A673 (cell line): ENCODE measurements around the gene SYTL4. TPM values are rescaled to one million over a fixed set of nuclear protein-coding genes. Genes with fewer than 3 reads are reported as not detected.

Source experiments
- BruUV-seq: library from RNA; stranded (reverse); fragments of 400-500 nt; replicated peaks from 2 replicates; lab custom pipeline; 2021; lab: Mats Ljungman, UMichigan
- CTCF ChIA-PET: fragments of 300-600 bp; sonication (Branson Sonifier 250); formaldehyde crosslinking; loops from one replicate; lab custom pipeline; 2022; ENCODE audit warnings: antibody characterized with exemption; lab: Charles Lee
- POLR2A ChIA-PET: fragments of 300-600 bp; sonication (Branson Sonifier 250); formaldehyde crosslinking; loops from one replicate; lab custom pipeline; 2022; ENCODE audit warnings: antibody characterized with exemption; ENCODE audit not compliant: low non-redundant PET; lab: Charles Lee
- DNase-seq: peaks from one replicate; pipeline ENCODE4 v3.0.0-alpha.2; 2015; ENCODE audit warnings: low spot score
- H3K27ac ChIP-seq: fragments of 200-600 bp; sonication (generic); 2 replicates; pipeline ENCODE4 v1.5.1; 2016; ENCODE audit warnings: mixed run types, low read depth, mild to moderate bottlenecking, mixed read lengths, antibody characterized with exemption, low read length; ENCODE audit not compliant: poor library complexity, severe bottlenecking
- H3K27me3 ChIP-seq: fragments of 200-600 bp; sonication (generic); replicated peaks from 2 replicates; pipeline ENCODE4 v1.6.1; 2017; ENCODE audit warnings: mixed run types, low read depth, mild to moderate bottlenecking, mixed read lengths, antibody characterized with exemption, low read length; ENCODE audit not compliant: insufficient read depth, poor library complexity
- H3K36me3 ChIP-seq: fragments of 200-600 bp; sonication (generic); 2 replicates; pipeline ENCODE4 v1.6.1; 2016; ENCODE audit warnings: mixed run types, mild to moderate bottlenecking, mixed read lengths, antibody characterized with exemption, low read length; ENCODE audit not compliant: insufficient read depth, poor library complexity, severe bottlenecking
- H3K4me1 ChIP-seq: fragments of 200-600 bp; sonication (generic); 2 replicates; pipeline ENCODE4 v1.6.1; 2017; ENCODE audit warnings: mixed run types, mild to moderate bottlenecking, mixed read lengths, antibody characterized with exemption, low read length; ENCODE audit not compliant: insufficient read depth, poor library complexity, severe bottlenecking
- H3K4me3 ChIP-seq: fragments of 200-600 bp; sonication (generic); 2 replicates; pipeline ENCODE4 v1.5.1; 2016; ENCODE audit warnings: low read depth, mixed run types, mild to moderate bottlenecking, mixed read lengths, low read length; ENCODE audit not compliant: poor library complexity, severe bottlenecking
- H3K9me3 ChIP-seq: fragments of 200-600 bp; sonication (generic); 2 replicates; pipeline ENCODE4 v1.6.1; 2016; ENCODE audit warnings: mixed run types, low read depth, mild to moderate bottlenecking, mixed read lengths, antibody characterized with exemption, low read length; ENCODE audit not compliant: poor library complexity, severe bottlenecking
- EZH2 ChIP-seq: fragments of 200-600 bp; sonication (generic); IDR thresholded peaks from 2 replicates; pipeline ENCODE4 v1.6.1; 2017; ENCODE audit warnings: borderline replicate concordance, low read depth, mild to moderate bottlenecking, mixed read lengths, antibody characterized with exemption, low read length; ENCODE audit not compliant: poor library complexity, severe bottlenecking
- intact Hi-C: fragments of 100-400 bp; cut with micrococcal nuclease; formaldehyde crosslinking; loops from one replicate; pipeline ENCODE4 v1.10.0; 2022; ENCODE audit not compliant: unreplicated experiment
- total RNA-seq: library from RNA; stranded (reverse); gene quantifications from 2 replicates; pipeline ENCODE4 v1.2.3, GENCODE V29; 2021
- TF ChIP-seq, protein P1 (sequence below): fragments of 300-800, 200-600 bp; sonication (generic); conservative IDR thresholded peaks from 2 replicates; pipeline ENCODE4 v1.5.1; 2017; ENCODE audit warnings: low read depth, mild to moderate bottlenecking, antibody characterized with exemption, low read length, moderate library complexity, mixed read lengths

SYTL4 gene
- total RNA-seq, 1 experiment from 2014 or later = 2.3 TPM

GRCh38 chrX:100696699-100697351 lies 35.1 kb downstream of the SYTL4 start:
- Histone ChIP-seq H3K4me1 (no peaks in the 10 kb centered on the region), H3K4me3 (no peak overlapping the region), H3K9me3 (no peaks in the 10 kb centered on the region), H3K27ac (no peak overlapping the region), H3K27me3 (no peaks in the 10 kb centered on the region), H3K36me3 (no peaks in the 10 kb centered on the region)
- POLR2A ChIA-PET = no interaction called here
- BruUV-seq = no TSS peak
- no peak for DNase-seq
- no peak for TF ChIP-seq EZH2
- TF ChIP-seq, protein P1, sequence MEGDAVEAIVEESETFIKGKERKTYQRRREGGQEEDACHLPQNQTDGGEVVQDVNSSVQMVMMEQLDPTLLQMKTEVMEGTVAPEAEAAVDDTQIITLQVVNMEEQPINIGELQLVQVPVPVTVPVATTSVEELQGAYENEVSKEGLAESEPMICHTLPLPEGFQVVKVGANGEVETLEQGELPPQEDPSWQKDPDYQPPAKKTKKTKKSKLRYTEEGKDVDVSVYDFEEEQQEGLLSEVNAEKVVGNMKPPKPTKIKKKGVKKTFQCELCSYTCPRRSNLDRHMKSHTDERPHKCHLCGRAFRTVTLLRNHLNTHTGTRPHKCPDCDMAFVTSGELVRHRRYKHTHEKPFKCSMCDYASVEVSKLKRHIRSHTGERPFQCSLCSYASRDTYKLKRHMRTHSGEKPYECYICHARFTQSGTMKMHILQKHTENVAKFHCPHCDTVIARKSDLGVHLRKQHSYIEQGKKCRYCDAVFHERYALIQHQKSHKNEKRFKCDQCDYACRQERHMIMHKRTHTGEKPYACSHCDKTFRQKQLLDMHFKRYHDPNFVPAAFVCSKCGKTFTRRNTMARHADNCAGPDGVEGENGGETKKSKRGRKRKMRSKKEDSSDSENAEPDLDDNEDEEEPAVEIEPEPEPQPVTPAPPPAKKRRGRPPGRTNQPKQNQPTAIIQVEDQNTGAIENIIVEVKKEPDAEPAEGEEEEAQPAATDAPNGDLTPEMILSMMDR = no peak
- intact Hi-C loops = no loop called here
- CTCF ChIA-PET = no interaction called here

DNA sequence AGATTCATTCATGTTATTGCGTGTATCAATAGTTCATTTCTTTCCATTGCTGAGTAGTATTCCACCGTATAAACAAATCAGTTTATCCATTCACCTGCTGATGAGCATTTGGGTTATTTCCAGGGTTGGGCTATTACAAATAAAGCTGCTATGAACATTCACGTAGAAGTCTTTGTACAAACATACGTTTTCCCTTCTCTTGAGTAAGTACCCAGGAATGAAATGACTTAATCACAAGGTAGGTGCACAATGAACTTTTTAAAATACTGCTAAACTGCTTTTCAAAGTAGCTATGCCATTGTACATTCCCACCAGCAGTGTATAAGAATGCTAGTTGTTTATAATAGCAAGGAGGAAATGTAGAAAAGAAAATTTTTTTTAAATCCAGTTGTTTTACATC lies 35.9 kb downstream of the SYTL4 start:
- BruUV-seq = no TSS peak
- H3K4me1 ChIP-seq = no peaks in the 10 kb centered on the region
- no peaks in the 10 kb centered on the region for H3K27me3 ChIP-seq
- no peak for DNase-seq
- CTCF ChIA-PET = no interaction called here
- H3K27ac ChIP-seq = no peak overlapping the region
- intact Hi-C loops = no loop called here
- H3K36me3 ChIP-seq = no peaks in the 10 kb centered on the region
- no peaks in the 10 kb centered on the region for H3K9me3 ChIP-seq
- POLR2A ChIA-PET = no interaction called here
- no peak overlapping the region for H3K4me3 ChIP-seq
- TF ChIP-seq, protein P1 = no peak
- no peak for TF ChIP-seq EZH2

GRCh38 chrX:100695302-100695701 lies 36.6 kb downstream of the SYTL4 start:
- no peak for TF ChIP-seq EZH2
- TF ChIP-seq, protein P1 = no peak
- Histone ChIP-seq H3K36me3 (no peaks in the 10 kb centered on the region), H3K4me3 (no peak overlapping the region), H3K27ac (no peak overlapping the region), H3K4me1 (no peaks in the 10 kb centered on the region), H3K9me3 (no peaks in the 10 kb centered on the region), H3K27me3 (no peaks in the 10 kb centered on the region)
- DNase-seq = no peak
- no TSS peak for BruUV-seq
- POLR2A ChIA-PET = no interaction called here
- CTCF ChIA-PET = no interaction called here
- intact Hi-C loops = no loop called here
